Stimulated activated CD4-positive, alpha-beta T cell treated with anti-CD3 and anti-CD28 coated beads, Interleukin-1b, Interleukin-23, amount 100 ng/mL, for 48 hours (primary cell): ENCODE data around the gene EBF3.

Experiments
- DNase-seq: peaks from one replicate; pipeline ENCODE4 v3.0.0-alpha.2; 2020

Gene EBF3

GRCh38 chr10:129849853-129850252, 114.2 kb downstream of the EBF3 start:
- no peak for DNase-seq

- DNase-seq: no peak
Measured at GRCh38 chr10:129849452-129849750, 114.7 kb downstream of the EBF3 start.

GRCh38 chr10:129848696-129849451, 115.2 kb downstream of the EBF3 start:
- no peak for DNase-seq

- DNase-seq: no peak
Measured at GRCh38 chr10:129847741-129848483, 116.2 kb downstream of the EBF3 start.

GRCh38 chr10:129846991-129847391, 117.1 kb downstream of the EBF3 start:
- DNase-seq: no peak

GRCh38 chr10:129845111-129845753, 118.8 kb downstream of the EBF3 start:
- no peak for DNase-seq

GRCh38 chr10:129844216-129844766, 119.8 kb downstream of the EBF3 start:
- no peak for DNase-seq

GRCh38 chr10:129843702-129844101, 120.4 kb downstream of the EBF3 start:
- DNase-seq: no peak

GRCh38 chr10:129843131-129843541, 120.9 kb downstream of the EBF3 start:
- DNase-seq: no peak

GRCh38 chr10:129842031-129842430, 122.0 kb downstream of the EBF3 start:
- DNase-seq: no peak

- DNase-seq: no peak
Measured at GRCh38 chr10:129841590-129841989, 122.5 kb downstream of the EBF3 start.

- no peak for DNase-seq
Measured at GRCh38 chr10:129841071-129841470, 123.0 kb downstream of the EBF3 start.

- DNase-seq: no peak
Measured at GRCh38 chr10:129840196-129840590, 123.9 kb downstream of the EBF3 start.

GRCh38 chr10:129839285-129840195, 124.5 kb downstream of the EBF3 start:
- DNase-seq: no peak

- DNase-seq: no peak
Measured at GRCh38 chr10:129838794-129839193, 125.3 kb downstream of the EBF3 start.

- no peak for DNase-seq
Measured at GRCh38 chr10:129837909-129838582, 126.0 kb downstream of the EBF3 start.

GRCh38 chr10:129836253-129836652, 127.8 kb downstream of the EBF3 start:
- no peak for DNase-seq

GRCh38 chr10:129833994-129834739, 129.9 kb downstream of the EBF3 start:
- DNase-seq: no peak

- no peak for DNase-seq
Measured at GRCh38 chr10:129833468-129833950, 130.6 kb downstream of the EBF3 start.

- DNase-seq: no peak
Measured at GRCh38 chr10:129832573-129833467, 131.3 kb downstream of the EBF3 start.
